CD4-positive, alpha-beta T cell (primary cell): ENCODE measurements around the gene UPK1B. TPM values are rescaled to one million over a fixed set of nuclear protein-coding genes. Genes with fewer than 3 reads are reported as not detected.

Source experiments
- ATAC-seq: fragments of 200-7000 bp; cut with Tn5 transposase; one replicate; pipeline ENCODE4 v1.10.0; 2022; ENCODE audit warnings: mild to moderate bottlenecking; ENCODE audit not compliant: poor library complexity
- CTCF ChIA-PET: fragments of 350-600 bp; sonication (Branson Sonifier 250); formaldehyde crosslinking; loops from one replicate; lab custom pipeline; 2021; ENCODE audit warnings: antibody characterized with exemption, inconsistent platforms; lab: Charles Lee
- POLR2A ChIA-PET: fragments of 350-600 bp; sonication (Branson Sonifier 250); formaldehyde crosslinking; loops from one replicate; lab custom pipeline; 2021; ENCODE audit warnings: antibody characterized with exemption, inconsistent platforms; lab: Charles Lee
- DNase-seq, 14 experiments: peaks; one replicate each; pipeline ENCODE4 v3.0.0-alpha.2; 2013 to 2020; ENCODE audit warnings: mixed read lengths in 2 of 14
- H3K27ac ChIP-seq, 2 donors: one replicate each; pipeline versions ENCODE4 v1.5.1 to v1.7.0; 2013; ENCODE audit warnings: low read length in 2 of 2, low read depth in 1 of 2, mild to moderate bottlenecking in 1 of 2
- H3K27me3 ChIP-seq, 2 experiments: 1 replicate in 1 of 2; 2 replicates in 1 of 2; pipeline versions ENCODE4 v1.6.1 to v1.7.0; 2013; ENCODE audit warnings: low read length in 2 of 2, control low read depth in 1 of 2, mild to moderate bottlenecking in 1 of 2, moderate library complexity in 1 of 2; ENCODE audit not compliant: insufficient read depth in 2 of 2, control insufficient read depth in 1 of 2
- H3K36me3 ChIP-seq: one replicate; pipeline ENCODE4 v1.6.1; 2013; ENCODE audit warnings: low read length, control low read depth; ENCODE audit not compliant: insufficient read depth
- H3K4me1 ChIP-seq: one replicate; pipeline ENCODE4 v1.6.1; 2013; ENCODE audit warnings: low read length, control low read depth; ENCODE audit not compliant: insufficient read depth
- H3K4me3 ChIP-seq: one replicate; pipeline ENCODE4 v1.5.1; 2013; ENCODE audit warnings: mild to moderate bottlenecking, low read length, moderate library complexity
- H3K9me3 ChIP-seq, 2 experiments: 1 replicate in 1 of 2; 2 replicates in 1 of 2; pipeline versions ENCODE4 v1.6.1 to v1.7.0; 2013; ENCODE audit warnings: low read length in 2 of 2, mild to moderate bottlenecking in 2 of 2, control low read depth in 1 of 2, moderate library complexity in 1 of 2; ENCODE audit not compliant: control insufficient read depth in 1 of 2, insufficient read depth in 1 of 2
- H3K27ac Mint-ChIP-seq: one replicate; pipeline ENCODE4 v1.8.0; 2020; ENCODE audit warnings: mixed read lengths
- H3K27me3 Mint-ChIP-seq: one replicate; pipeline ENCODE4 v1.8.0; 2021; ENCODE audit warnings: mixed read lengths
- H3K36me3 Mint-ChIP-seq: one replicate; pipeline ENCODE4 v1.8.0; 2021; ENCODE audit warnings: low read depth, mixed read lengths
- H3K4me1 Mint-ChIP-seq: one replicate; pipeline ENCODE4 v1.8.0; 2021; ENCODE audit warnings: low read depth, mixed read lengths
- H3K4me3 Mint-ChIP-seq: one replicate; pipeline ENCODE4 v1.8.0; 2020; ENCODE audit warnings: mild to moderate bottlenecking, mixed read lengths
- H3K9me3 Mint-ChIP-seq: one replicate; pipeline ENCODE4 v1.8.0; 2020; ENCODE audit warnings: mixed read lengths
- CTCF ChIP-seq: fragments of 200-600 bp; IDR thresholded peaks from one replicate; pipeline ENCODE4 v1.8.0; 2022; ENCODE audit warnings: antibody characterized with exemption, mild to moderate bottlenecking
- intact Hi-C, 2 experiments: fragments of 100-400 bp; cut with DNase I in 1 of 2; cut with micrococcal nuclease in 1 of 2; formaldehyde crosslinking; loops; one replicate each; pipeline versions ENCODE4 v1.15.1 to v1.9.0; 2023 to 2025; cut with DNase I, micrococcal nuclease
- total RNA-seq, 174 experiments: library from RNA in 2 of 174; stranded (reverse) in 2 of 174; gene quantifications; one replicate each; pipeline ENCODE4 v1.2.3 and lab custom pipeline; 2021 to 2026

UPK1B gene
- total RNA-seq, 2 experiments from 2014 or later, result not detected

GRCh38 chr3:119187266-119187665 is 13.9 kb downstream of the UPK1B start:
- Mint-ChIP-seq H3K9me3 (no peaks in the 10 kb centered on the region), H3K36me3 (no peaks in the 10 kb centered on the region), H3K27me3 (no peaks in the 10 kb centered on the region), H3K4me3 (no peak overlapping the region), H3K27ac (no peak overlapping the region), H3K4me1 (no peaks in the 10 kb centered on the region)
- Histone ChIP-seq H3K27me3 (no peaks in the 10 kb centered on the region), H3K36me3 (no peaks in the 10 kb centered on the region), H3K27ac (no peak overlapping the region), H3K4me3 (no peak overlapping the region), H3K4me1 (no peaks in the 10 kb centered on the region), H3K9me3 (no peaks in the 10 kb centered on the region)
- CTCF ChIA-PET, result no interaction called here
- POLR2A ChIA-PET, result no interaction called here
- DNase-seq, result no peak
- no peak for ATAC-seq
- intact Hi-C loops, result no loop called here
- no peak for TF ChIP-seq CTCF

GRCh38 chr3:119191800-119192199 is 18.4 kb downstream of the UPK1B start:
- Mint-ChIP-seq H3K36me3 (no peaks in the 10 kb centered on the region), H3K4me3 (no peak overlapping the region), H3K9me3 (no peaks in the 10 kb centered on the region), H3K4me1 (no peaks in the 10 kb centered on the region), H3K27me3 (peaks cover 5% of the 10 kb centered on the region), H3K27ac (no peak overlapping the region)
- H3K27me3 ChIP-seq, result no peaks in the 10 kb centered on the region
- no peak overlapping the region for H3K27ac ChIP-seq
- H3K4me3 ChIP-seq, result no peak overlapping the region
- H3K9me3 ChIP-seq, result no peaks in the 10 kb centered on the region
- TF ChIP-seq CTCF, result no peak
- intact Hi-C loops, result no loop called here
- H3K4me1 ChIP-seq, result no peaks in the 10 kb centered on the region
- ATAC-seq (no peak), DNase-seq (no peak)
- POLR2A ChIA-PET, result no interaction called here
- H3K36me3 ChIP-seq, result no peaks in the 10 kb centered on the region
- CTCF ChIA-PET, result interaction anchor here (0.6 kb wide), 1 partner anchor 835 kb away, joined by 3 read pairs; no protein-coding TSS in a partner anchor

GRCh38 chr3:119194237-119195150 is 21.1 kb downstream of the UPK1B start:
- CTCF ChIA-PET, result no interaction called here
- Mint-ChIP-seq H3K4me1 (no peaks in the 10 kb centered on the region), H3K27ac (no peak overlapping the region), H3K9me3 (no peaks in the 10 kb centered on the region), H3K27me3 (peaks cover 5% of the 10 kb centered on the region), H3K4me3 (no peak overlapping the region), H3K36me3 (no peaks in the 10 kb centered on the region)
- H3K4me3 ChIP-seq, result no peak overlapping the region
- no peaks in the 10 kb centered on the region for H3K4me1 ChIP-seq
- DNase-seq (no peak), ATAC-seq (no peak)
- POLR2A ChIA-PET, result no interaction called here
- no peaks in the 10 kb centered on the region for H3K36me3 ChIP-seq
- H3K27ac ChIP-seq, result no peak overlapping the region
- H3K9me3 ChIP-seq, result no peaks in the 10 kb centered on the region
- H3K27me3 ChIP-seq, result no peaks in the 10 kb centered on the region
- intact Hi-C loops, result no loop called here
- no peak for TF ChIP-seq CTCF
